DOHH2 (cell line): Measurements from ENCODE around the gene ROBO1.

ENCODE experiments used
- EZH2phosphoT487 ChIP-seq: fragments of 200-600 bp; sonication (generic); IDR thresholded peaks from 2 replicates; pipeline ENCODE4 v1.6.1; 2017; ENCODE audit warnings: borderline replicate concordance, mild to moderate bottlenecking, antibody characterized with exemption, low read length, moderate library complexity, mixed read lengths
- TF ChIP-seq, protein P1 (sequence below): fragments of 200-600 bp; sonication (generic); IDR thresholded peaks from one replicate; pipeline ENCODE4 v1.5.1; 2014; ENCODE audit warnings: antibody characterized with exemption, mild to moderate bottlenecking, low read depth, low read length; ENCODE audit not compliant: poor library complexity, severe bottlenecking

DNA sequence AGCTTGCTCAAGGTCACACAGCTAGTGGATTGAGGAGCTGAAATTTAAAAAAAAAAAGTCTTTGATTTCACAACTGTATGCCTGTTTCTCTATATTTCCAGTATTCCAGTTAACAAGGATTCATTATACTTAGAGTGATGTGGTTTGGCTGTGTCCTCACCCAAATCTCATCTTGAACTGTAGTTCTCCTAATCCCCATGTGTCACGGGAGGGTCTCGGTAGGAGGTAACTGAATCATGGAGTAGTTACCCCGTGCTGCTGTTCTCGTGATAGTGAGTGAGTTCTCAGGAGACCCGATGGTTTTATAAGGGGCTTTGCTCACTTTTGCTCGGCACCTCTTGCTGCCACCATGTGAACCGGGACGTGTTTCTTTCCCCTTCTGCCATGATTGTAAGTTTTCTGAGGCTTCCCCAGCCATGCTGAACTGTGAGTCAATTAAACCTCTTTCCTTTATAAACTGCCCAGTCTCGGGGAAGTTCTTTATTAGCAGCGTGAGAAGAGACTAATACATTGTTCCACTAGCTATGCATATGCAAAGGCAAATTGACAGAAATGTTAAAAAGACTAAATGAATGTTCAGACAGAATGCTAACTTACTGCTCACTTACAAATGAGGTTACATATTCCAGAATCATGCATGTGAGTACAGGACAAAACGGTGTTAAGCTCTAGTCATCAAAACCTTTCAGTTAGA lies 1101.9 kb downstream of the ROBO1 start:
- TF ChIP-seq, protein P1, sequence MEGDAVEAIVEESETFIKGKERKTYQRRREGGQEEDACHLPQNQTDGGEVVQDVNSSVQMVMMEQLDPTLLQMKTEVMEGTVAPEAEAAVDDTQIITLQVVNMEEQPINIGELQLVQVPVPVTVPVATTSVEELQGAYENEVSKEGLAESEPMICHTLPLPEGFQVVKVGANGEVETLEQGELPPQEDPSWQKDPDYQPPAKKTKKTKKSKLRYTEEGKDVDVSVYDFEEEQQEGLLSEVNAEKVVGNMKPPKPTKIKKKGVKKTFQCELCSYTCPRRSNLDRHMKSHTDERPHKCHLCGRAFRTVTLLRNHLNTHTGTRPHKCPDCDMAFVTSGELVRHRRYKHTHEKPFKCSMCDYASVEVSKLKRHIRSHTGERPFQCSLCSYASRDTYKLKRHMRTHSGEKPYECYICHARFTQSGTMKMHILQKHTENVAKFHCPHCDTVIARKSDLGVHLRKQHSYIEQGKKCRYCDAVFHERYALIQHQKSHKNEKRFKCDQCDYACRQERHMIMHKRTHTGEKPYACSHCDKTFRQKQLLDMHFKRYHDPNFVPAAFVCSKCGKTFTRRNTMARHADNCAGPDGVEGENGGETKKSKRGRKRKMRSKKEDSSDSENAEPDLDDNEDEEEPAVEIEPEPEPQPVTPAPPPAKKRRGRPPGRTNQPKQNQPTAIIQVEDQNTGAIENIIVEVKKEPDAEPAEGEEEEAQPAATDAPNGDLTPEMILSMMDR: no peak
- TF ChIP-seq EZH2phosphoT487: no peak
